Amniotic stem cell (primary cell): ENCODE data around the gene OBSCN.
A peak's percentile ranks its signal among the peaks of the same experiment; 100 is the strongest.
"Not testable (repeated sequence)": the region's sequence is repeated elsewhere in the genome, so short reads cannot be mapped to it uniquely, and the experiment has no call there.

Source experiments
- DNase-seq: peaks from one replicate; lab custom pipeline; 2025; lab: John Stamatoyannopoulos, UW

OBSCN gene

DNA sequence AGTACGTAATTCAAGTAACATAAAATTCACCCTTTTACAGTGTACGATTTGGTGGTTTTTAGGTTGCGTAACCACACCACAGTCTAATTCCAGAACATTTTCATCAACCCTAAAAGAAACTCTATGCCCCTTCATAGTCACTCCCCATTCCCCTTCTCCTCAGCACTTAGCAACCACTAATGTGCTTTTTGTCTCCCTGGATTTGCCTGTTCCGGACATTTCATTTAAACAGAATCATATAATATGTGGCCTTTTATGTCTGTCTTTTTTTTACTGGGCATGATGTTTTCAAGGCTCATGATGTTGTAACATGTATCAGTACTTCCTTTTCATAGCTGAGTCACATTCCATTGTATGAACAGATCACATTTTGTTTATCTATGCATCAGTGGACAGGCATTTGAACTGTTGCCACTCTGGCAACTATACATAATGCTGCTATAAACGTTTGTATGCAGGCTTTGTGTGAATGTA lies 20.8 kb downstream of the OBSCN start:
- DNase-seq = peak; percentile 80

DNA sequence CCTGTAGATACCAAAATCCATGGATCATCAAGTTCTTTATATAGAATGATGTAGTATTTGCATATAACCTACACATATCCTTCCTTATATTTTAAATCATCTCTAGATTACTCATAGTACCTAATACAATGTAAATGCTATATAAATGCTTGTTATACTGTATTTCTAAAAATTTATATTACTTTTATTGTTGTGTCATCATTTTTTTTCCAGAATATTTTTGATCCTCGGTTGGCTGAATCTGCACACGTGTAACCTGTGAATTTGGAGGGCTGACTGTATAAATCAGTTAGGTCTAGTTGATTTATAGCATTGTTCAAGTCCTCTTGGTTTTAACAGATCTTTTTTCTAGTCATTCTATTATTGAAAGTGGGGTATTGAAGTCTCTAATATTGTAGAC lies 23.3 kb downstream of the OBSCN start:
- no peak for DNase-seq

DNA sequence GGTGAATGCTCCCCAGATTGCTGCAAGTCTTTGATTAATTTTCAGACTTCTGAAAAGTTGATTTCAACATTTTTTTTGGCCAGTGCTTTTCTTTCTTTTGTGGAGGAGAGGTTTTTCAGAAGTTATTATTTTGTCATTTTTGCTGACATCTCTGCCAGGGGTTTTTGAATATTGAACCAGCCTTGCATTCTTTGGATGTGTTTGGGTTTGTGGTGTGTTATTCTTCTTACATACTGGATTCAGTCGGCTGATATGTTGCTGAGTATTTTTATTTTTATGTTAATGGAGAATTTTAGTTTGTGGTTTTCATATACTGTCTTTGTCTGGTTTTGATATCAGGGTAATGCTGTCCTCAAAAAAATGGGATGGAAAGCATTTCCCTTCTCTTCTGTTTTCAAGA lies 25.3 kb downstream of the OBSCN start:
- DNase-seq = no peak

GRCh38 chr1:228234921-228235320 lies 27.1 kb downstream of the OBSCN start:
- no peak for DNase-seq

DNA sequence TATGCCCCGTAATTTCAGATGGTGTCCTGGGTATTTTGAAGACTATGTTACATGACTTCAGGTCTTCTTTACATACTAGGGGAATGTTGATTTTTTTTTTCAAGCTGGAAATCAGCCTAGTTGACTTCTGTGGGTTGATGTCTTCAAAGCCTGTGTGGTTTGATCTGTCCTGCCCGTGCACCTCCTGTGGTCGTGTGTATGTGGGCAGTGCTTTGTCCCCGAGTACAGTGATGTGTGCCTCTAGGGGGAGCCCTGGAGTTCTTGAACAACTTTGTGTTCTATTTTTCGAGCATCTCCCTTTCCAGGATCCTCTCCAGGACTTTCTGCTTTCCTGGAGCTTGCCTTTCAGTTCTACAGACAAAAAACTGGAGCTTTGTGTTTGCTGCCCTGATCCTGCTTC lies 28.9 kb downstream of the OBSCN start:
- DNase-seq = no peak

DNA sequence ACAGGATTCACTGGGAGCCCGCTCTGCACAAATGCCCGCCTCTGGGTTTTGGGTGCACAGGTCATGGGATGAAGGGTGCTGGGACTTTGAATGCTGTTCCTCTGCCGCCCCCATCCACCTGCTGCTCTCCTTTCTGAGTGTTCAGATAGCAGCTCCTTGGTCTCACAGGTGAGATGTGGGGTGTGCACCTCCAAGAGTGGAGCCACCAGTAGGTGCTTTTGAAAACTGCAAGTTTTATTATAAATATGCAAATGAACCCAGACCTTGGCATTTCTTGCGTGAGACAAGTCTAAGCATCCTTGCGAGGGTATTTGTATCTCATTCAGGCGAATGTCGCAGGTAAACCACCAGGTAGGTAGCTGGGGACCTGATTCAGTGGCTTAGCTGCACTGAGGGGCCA lies 30.2 kb downstream of the OBSCN start:
- no peak for DNase-seq

- DNase-seq = no peak
Measured at GRCh38 chr1:228238461-228238860, 30.6 kb downstream of the OBSCN start.

DNA sequence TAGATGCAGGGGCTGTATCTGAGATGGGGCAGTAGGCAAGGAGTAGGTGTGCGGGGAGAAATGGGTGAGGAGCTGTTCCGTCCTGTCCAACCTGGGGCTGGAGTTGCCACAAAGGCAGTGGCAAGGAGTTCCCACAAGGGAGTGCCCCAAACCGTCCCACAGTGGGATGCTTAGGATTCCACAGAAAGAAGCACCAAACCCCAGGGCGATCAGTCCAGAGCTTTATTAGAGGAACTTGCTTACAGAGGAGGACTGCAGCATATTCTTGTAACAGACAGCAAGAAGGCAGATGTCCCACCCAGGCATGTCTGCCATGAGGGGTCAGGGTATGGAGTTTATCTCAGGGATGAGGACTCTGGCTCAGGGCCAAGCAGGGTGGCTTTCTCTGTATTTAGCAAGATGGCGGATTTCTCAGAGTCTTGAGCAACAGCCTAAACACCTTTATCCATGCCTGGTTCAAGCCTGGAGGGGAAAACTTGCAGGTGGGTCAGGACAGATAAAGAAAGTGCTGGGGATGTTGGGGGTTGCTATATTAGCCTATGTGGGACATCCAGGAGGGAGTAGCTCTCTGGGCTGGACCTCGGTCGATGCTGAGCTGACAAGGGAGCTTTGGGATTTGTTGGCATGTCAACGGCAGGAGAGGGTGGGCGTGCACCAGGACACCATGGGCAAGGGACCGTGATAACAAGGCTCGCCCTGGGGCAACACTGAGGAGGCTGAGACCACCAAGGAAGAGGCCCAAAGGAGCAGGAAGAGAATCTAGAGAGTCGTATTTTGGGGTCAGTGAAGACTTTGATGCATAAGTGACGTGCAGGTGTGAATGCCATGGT lies 32.8 kb downstream of the OBSCN start:
- no peak for DNase-seq

DNA sequence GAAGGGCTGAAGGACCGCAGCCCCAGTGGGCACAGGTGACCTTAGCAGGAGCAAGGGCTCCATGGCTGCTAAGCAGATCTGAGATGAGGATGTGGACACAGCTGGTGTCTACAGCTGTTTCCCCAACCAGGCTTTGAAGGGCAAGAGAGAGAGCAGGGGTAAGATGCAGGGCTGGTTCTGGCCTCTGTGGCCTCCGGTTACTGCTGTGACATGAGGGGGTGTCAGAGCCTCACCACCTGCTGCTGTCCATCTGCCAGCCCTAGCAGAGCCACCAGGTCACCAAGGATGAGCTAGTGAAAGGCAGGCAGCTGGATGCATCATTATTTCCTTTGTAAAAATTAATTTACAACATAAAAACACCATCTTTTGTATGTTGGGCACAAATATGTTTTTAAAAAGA lies 33.4 kb downstream of the OBSCN start:
- DNase-seq = no peak

DNA sequence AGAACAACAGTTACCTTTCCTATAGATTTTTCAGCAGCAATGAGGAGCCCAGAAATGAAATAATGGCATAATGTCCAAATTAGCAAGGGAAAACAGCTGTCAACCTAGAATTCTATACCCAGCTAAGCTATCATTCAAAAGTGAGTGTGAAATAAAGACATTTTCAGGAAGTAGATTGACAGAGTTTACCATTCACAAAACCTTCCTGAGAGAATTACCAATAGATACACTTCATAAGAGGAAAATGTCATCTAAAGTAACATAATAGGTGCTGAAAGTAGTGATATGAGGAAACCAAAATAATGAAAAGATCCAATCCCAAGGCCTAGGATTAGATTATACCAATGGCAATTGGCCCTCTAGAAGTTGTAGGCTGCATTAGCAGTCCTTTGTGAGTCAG lies 34.6 kb downstream of the OBSCN start:
- no peak for DNase-seq

GRCh38 chr1:228243093-228243492 lies 35.2 kb downstream of the OBSCN start:
- no peak for DNase-seq

GRCh38 chr1:228243989-228244388 lies 36.1 kb downstream of the OBSCN start:
- not testable (repeated sequence) for DNase-seq

- DNase-seq = no peak
Measured at GRCh38 chr1:228245111-228245510, 37.3 kb downstream of the OBSCN start.

DNA sequence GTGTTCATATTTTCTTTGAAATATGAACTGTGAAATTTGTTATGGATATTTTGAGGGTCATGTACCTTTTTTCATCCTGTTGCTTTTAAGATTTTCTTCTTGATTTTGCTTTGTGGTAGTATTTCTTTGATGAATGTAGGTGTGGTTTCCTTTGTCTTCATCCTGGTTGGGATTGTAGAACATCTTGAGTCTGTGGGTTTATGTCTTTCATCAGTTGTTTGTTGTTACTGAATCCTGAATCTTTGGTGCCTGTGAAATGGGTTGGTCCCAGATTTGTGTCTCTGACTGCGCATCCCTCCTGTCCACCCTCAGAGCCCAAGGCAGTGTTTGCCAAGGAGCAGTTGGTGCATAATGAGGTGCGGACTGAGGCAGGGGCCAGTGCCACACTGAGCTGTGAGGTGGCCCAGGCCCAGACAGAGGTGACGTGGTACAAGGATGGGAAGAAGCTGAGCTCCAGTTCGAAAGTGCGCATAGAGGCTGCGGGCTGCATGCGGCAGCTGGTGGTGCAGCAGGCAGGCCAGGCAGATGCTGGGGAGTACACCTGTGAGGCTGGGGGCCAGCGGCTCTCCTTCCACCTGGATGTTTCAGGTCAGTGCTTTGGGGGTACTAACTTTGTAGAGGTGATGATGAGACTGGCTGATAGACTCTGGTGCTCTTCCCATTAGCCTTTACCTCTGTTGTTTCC lies 38.5 kb downstream of the OBSCN start:
- no peak for DNase-seq

GRCh38 chr1:228249513-228250305 lies 41.9 kb downstream of the OBSCN start:
- no peak for DNase-seq

- DNase-seq = not testable (repeated sequence)
Measured at GRCh38 chr1:228252476-228252875, 44.6 kb downstream of the OBSCN start.

DNA sequence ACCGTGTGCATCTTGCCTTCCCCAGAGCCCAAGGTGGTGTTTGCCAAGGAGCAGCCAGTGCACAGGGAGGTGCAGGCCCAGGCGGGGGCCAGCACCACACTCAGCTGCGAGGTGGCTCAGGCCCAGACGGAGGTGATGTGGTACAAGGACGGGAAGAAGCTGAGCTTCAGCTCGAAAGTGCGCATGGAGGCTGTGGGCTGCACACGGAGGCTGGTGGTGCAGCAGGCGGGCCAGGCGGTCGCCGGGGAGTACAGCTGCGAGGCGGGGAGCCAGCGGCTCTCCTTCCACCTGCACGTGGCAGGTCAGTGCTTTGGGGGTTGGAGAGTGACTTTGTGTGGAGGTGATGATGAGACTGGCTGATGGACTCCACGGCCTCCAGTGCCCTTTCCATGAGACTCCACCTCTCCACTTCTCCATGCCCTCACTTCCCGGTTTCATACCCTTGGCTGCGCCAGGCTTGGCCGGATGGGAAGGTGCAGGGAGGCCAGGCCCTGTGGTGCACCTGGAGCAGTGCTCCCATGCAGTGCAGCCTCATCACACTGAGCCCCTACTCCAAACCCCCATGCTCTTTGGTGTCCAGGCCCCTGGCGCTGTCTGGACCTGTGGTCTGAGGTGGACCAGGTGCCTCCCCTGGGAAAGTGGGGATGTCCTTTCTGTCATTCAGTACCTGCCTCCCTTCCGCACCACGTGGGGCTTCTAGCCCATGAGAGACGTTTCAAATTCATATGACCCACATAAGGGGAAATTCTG lies 49.0 kb downstream of the OBSCN start:
- DNase-seq = no peak

DNA sequence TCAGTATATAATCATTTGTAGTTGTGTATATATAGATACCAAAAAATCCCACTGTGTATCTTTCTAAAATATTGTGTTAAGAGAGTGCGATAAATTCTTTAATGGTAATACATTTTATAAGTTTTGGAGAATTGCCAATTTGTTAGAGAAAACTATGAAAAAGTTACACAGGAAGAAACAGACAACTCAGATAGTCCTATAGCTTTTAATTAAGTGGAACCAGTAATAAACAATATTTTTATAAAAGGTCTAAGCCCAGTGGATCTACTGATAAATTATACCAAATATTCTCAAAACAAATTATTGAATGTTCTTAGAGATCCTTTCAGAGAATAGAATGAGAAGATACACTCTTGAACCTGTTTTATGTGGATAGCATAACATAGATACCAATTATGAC lies 50.6 kb downstream of the OBSCN start:
- DNase-seq = no peak

GRCh38 chr1:228259368-228259894 lies 51.6 kb downstream of the OBSCN start:
- no peak for DNase-seq

- DNase-seq = no peak
Measured at GRCh38 chr1:228259951-228260350, 52.1 kb downstream of the OBSCN start.

- DNase-seq = no peak
Measured at GRCh38 chr1:228261706-228262105, 53.9 kb downstream of the OBSCN start.

DNA sequence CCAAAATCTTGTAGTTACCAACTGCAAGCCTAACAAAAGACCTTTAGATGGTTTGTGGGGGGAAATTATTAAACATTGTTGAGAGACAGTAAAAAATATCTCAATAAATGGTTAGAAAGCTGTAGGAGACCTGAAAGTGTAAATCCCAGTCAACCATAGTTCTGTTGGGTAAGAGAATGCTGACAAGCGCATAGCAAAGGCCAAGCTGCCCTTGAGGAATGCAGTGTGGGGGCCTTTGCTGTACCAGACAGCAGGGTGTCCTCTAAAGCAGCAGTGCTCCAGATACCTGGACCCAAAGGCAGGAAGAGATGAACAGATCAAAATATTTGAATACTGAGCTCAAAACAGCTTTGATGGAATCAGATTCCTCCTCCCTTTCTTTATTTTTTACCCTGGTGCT lies 54.6 kb downstream of the OBSCN start:
- DNase-seq = no peak
